ENCODE data around the gene PTPRN2. TPM values are rescaled to one million over a fixed set of nuclear protein-coding genes. Genes with fewer than 3 reads are reported as not detected.

Gene PTPRN2
- total and polyA plus RNA-seq, 2 donors (not counting 3 experiments of a cell fraction or from before 2014, with no cell fraction given) = 0.62 to 0.88 TPM

- no peak overlapping the region for H3K9ac ChIP-seq (replicated peaks; ENCODE audit: extremely low read depth, insufficient read depth, low read length)
- H3K79me2 ChIP-seq (ENCODE audit: control insufficient read depth, insufficient read depth, low read length) = no peaks in the 10 kb centered on the region
- H3K27me3 ChIP-seq (ENCODE audit: control insufficient read depth in 2 of 2, insufficient read depth in 2 of 2, low read length in 2 of 2) = no peaks in the 10 kb centered on the region
- ChIA-PET POLR2A (no interaction called here), CTCF (no interaction called here)
- no peaks in the 10 kb centered on the region for H3K9me1 ChIP-seq (replicated peaks; ENCODE audit: control insufficient read depth, extremely low read depth, insufficient read depth, low read length)
- H3K9me3 ChIP-seq (replicated peaks; ENCODE audit: control insufficient read depth, insufficient read depth, low read length) = peaks cover 3% of the 10 kb centered on the region
- no peaks in the 10 kb centered on the region for H4K20me1 ChIP-seq (replicated peaks; ENCODE audit: control insufficient read depth, extremely low read depth, insufficient read depth, low read length)
- BruUV-seq (replicated peaks) = no TSS peak
- no peak overlapping the region for H2AFZ ChIP-seq (ENCODE audit: low read depth, low read length)
- H3K4me3 ChIP-seq (replicated peaks in 1 of 3; ENCODE audit: insufficient read depth in 1 of 3, low read depth in 1 of 3, low read length in 3 of 3) = no peak overlapping the region
- FAIRE-seq (no peak), DNase-seq (ENCODE audit: low read depth, low spot score) (no peak)
- no peak for TF ChIP-seq POLR2A (IDR thresholded peaks at IDR 0.05; ENCODE audit: low read depth, low read length)
- no peak for TF ChIP-seq POLR2AphosphoS5 (IDR thresholded peaks at IDR 0.05; ENCODE audit: insufficient read depth, low read depth, low read length)
- no peak for TF ChIP-seq GATA2 (IDR thresholded peaks at IDR 0.05; ENCODE audit: insufficient read depth, insufficient read length, low read depth, low read length)
- TF ChIP-seq JUN (IDR thresholded peaks at IDR 0.05; ENCODE audit: borderline replicate concordance, insufficient read depth, insufficient read length, low read depth) = no peak
- no peak for TF ChIP-seq EZH2 (IDR thresholded peaks at IDR 0.05; ENCODE audit: borderline replicate concordance, low read depth, low read length, severe bottlenecking)
- no peak for TF ChIP-seq MAX (IDR thresholded peaks at IDR 0.05; ENCODE audit: insufficient read depth, insufficient read length)
- no peak for TF ChIP-seq CTCF (IDR thresholded peaks at IDR 0.05; ENCODE audit: extremely low read depth in 1 of 2, insufficient read depth in 1 of 2, low read depth in 1 of 2, low read length in 2 of 2)
- TF ChIP-seq FOS (IDR thresholded peaks at IDR 0.05; ENCODE audit: borderline replicate concordance, insufficient read depth, low read length) = no peak
- TF ChIP-seq MYC (IDR thresholded peaks at IDR 0.05; ENCODE audit: low read depth, low read length) = no peak
- H3K4me1 ChIP-seq (ENCODE audit: control insufficient read depth, extremely low read depth, insufficient read depth, low read length) = no peaks in the 10 kb centered on the region
- dilution Hi-C loops (cut with MboI; ENCODE audit: extremely low pct_ligation_motif_present, low sequenced_read_pairs) = no loop called here
- intact Hi-C loops (cut with micrococcal nuclease) = no loop called here
- H3K36me3 ChIP-seq (ENCODE audit: control insufficient read depth in 2 of 2, extremely low read depth in 1 of 2, insufficient read depth in 2 of 2, low read length in 2 of 2) = no peaks in the 10 kb centered on the region
- no peak overlapping the region for H3K4me2 ChIP-seq (ENCODE audit: insufficient read depth, low read length)
- H3K27ac ChIP-seq (ENCODE audit: insufficient read depth, low read depth, low read length) = no peak overlapping the region
These were observed 295.6 kb downstream of the PTPRN2 start for GRCh38 chr7:158291998-158292397.

All from endothelial cell of umbilical vein (primary cell).